ENCODE measurements around the gene DCAKD. TPM values are rescaled to one million over a fixed set of nuclear protein-coding genes. Genes with fewer than 3 reads are reported as not detected.

Gene DCAKD
- total and polyA plus RNA-seq, 7 donors: 6.4 to 14.2 (median 10.3) TPM

- WGBS, 3 donors: 69% methylated on average over 1 of the region's 1 CpG; no CpG with 5 or more reads in 2 of the 3 donors
- peaks cover 0 to 16% of the 10 kb centered on the region in 2 donors for H3K36me3 ChIP-seq (ENCODE audit: insufficient read depth in 1 of 2, low read depth in 1 of 2)
- intact Hi-C loops (cut with DNase I): loop anchor here in 1 of 2 donors (5.0 kb wide), 1 partner anchor 34 kb away; no protein-coding TSS in a partner anchor
- no peak for ATAC-seq
- no peaks in the 10 kb centered on the region for H3K9me3 ChIP-seq
- no peak for DNase-seq
- TF ChIP-seq CTCF (IDR thresholded peaks at IDR 0.05): no peak
- peaks cover 62% of the 10 kb centered on the region for H3K4me1 ChIP-seq
- peak overlapping the region; percentile 84 for H3K4me3 ChIP-seq
- H3K27me3 ChIP-seq (ENCODE audit: insufficient read depth in 3 of 3, low read length in 2 of 3): no peaks in the 10 kb centered on the region
- H3K27ac ChIP-seq: peak overlapping the region; percentile 88
Observed at GRCh38 chr17:45063198-45063597, 11.8 kb upstream of the DCAKD start.

- Histone ChIP-seq H3K9me3 (no peaks in the 10 kb centered on the region), H3K36me3 (ENCODE audit: insufficient read depth in 1 of 2, low read depth in 1 of 2) (peaks cover 0 to 8% of the 10 kb centered on the region in 2 donors), H3K27ac (peak overlapping the region; percentile 88), H3K4me3 (peak overlapping the region; percentile 84), H3K27me3 (ENCODE audit: insufficient read depth in 3 of 3, low read length in 2 of 3) (no peaks in the 10 kb centered on the region), H3K4me1 (peaks cover 60% of the 10 kb centered on the region)
- DNase-seq: no peak
- no peak for ATAC-seq
- no peak for TF ChIP-seq CTCF (IDR thresholded peaks at IDR 0.05)
- intact Hi-C loops (cut with DNase I): loop anchor here in 1 of 2 donors (5.0 kb wide), 1 partner anchor 36 kb away; no protein-coding TSS in a partner anchor
- WGBS, 3 donors: 9 to 11% (median 10%) methylated on average over 15 of the region's 15 CpGs
Observed at GRCh38 chr17:45061606-45062205, 10.3 kb upstream of the DCAKD start.

- Histone ChIP-seq H3K4me3 (peak within 1 kb of the TSS; percentile 84), H3K4me1 (peaks cover 53% of the 10 kb centered on the region), H3K27me3 (ENCODE audit: insufficient read depth in 3 of 3, low read length in 2 of 3) (no peaks in the 10 kb centered on the region), H3K9me3 (no peaks in the 10 kb centered on the region), H3K27ac (peak within 1 kb of the TSS; percentile 88), H3K36me3 (ENCODE audit: insufficient read depth in 1 of 2, low read depth in 1 of 2) (peaks cover 0 to 8% of the 10 kb centered on the region in 2 donors)
- DNase-seq (peak; percentile 98 to 99), ATAC-seq (peak; percentile 94 to 97 (median 96))
- no peak for TF ChIP-seq CTCF (IDR thresholded peaks at IDR 0.05)
- intact Hi-C loops (cut with DNase I): loop anchor here in 1 of 2 donors (5.0 kb wide), 1 partner anchor 36 kb away; no protein-coding TSS in a partner anchor
- 0 to 1% (median 0%) methylated on average over 49 to 50 of the region's 50 CpGs for WGBS, 3 donors
Observed at GRCh38 chr17:45060797-45061605, 9.6 kb upstream of the DCAKD start, which contains the start of gene NMT1. Gene NMT1, plus strand, starts transcription at chr17:45061317. Its CDS starts 13 bp downstream, at chr17:45061330.

GRCh38 chr17:45060382-45060796 is 9.0 kb upstream of the DCAKD start:
- 6 to 12% (median 10%) methylated on average over 15 of the region's 15 CpGs for WGBS, 3 donors
- ATAC-seq: peak; percentile 10 to 41 (median 15)
- no peak for DNase-seq
- intact Hi-C loops (cut with DNase I): loop anchor here in 1 of 2 donors (5.0 kb wide), 1 partner anchor 37 kb away; no protein-coding TSS in a partner anchor
- no peaks in the 10 kb centered on the region for H3K27me3 ChIP-seq (ENCODE audit: insufficient read depth in 3 of 3, low read length in 2 of 3)
- no peak for TF ChIP-seq CTCF (IDR thresholded peaks at IDR 0.05)
- peaks cover 46% of the 10 kb centered on the region for H3K4me1 ChIP-seq
- peak overlapping the region; percentile 84 for H3K4me3 ChIP-seq
- peak overlapping the region; percentile 88 for H3K27ac ChIP-seq
- H3K9me3 ChIP-seq: no peaks in the 10 kb centered on the region
- H3K36me3 ChIP-seq (ENCODE audit: insufficient read depth in 1 of 2, low read depth in 1 of 2): peaks cover 0 to 8% of the 10 kb centered on the region in 2 donors
